ENCODE results near the gene DRAM1. TPM values are rescaled to one million over a fixed set of nuclear protein-coding genes. Genes with fewer than 3 reads are reported as not detected.

The DRAM1 gene
- total and polyA plus RNA-seq, 10 of the 15 experiments (the other 5 are each of a cell fraction or from before 2014, with no cell fraction given), result 22.4 to 91.5 (median 41.4) TPM

DNA sequence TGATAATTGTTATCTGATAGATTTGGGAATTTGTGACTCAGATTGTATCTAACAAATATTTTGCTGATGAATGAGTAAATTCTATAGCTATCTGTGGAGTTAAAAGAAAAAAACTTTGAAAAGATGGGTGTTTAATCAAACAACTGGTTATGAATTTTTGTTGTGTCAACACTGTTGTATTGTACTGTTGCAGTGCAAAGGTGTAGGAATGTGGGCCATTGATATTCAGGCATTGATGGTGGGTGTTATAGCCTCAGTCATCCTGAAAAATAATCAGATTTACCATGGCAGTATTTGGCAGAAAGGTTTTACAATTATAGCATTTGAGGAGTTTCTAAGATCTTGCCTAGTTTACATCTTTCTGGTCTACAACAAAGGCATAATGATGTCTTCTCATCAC, 15.4 kb downstream of the DRAM1 start (continued):
- TF ChIP-seq, protein P1, sequence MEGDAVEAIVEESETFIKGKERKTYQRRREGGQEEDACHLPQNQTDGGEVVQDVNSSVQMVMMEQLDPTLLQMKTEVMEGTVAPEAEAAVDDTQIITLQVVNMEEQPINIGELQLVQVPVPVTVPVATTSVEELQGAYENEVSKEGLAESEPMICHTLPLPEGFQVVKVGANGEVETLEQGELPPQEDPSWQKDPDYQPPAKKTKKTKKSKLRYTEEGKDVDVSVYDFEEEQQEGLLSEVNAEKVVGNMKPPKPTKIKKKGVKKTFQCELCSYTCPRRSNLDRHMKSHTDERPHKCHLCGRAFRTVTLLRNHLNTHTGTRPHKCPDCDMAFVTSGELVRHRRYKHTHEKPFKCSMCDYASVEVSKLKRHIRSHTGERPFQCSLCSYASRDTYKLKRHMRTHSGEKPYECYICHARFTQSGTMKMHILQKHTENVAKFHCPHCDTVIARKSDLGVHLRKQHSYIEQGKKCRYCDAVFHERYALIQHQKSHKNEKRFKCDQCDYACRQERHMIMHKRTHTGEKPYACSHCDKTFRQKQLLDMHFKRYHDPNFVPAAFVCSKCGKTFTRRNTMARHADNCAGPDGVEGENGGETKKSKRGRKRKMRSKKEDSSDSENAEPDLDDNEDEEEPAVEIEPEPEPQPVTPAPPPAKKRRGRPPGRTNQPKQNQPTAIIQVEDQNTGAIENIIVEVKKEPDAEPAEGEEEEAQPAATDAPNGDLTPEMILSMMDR (IDR thresholded peaks at IDR 0.05 in 2 of 3, conservative IDR thresholded peaks at IDR 0.05 in 1 of 3; ENCODE audit: control insufficient read depth in 2 of 3, extremely low read depth in 1 of 3, insufficient read depth in 1 of 3, low read depth in 3 of 3, low read length in 3 of 3), result no peak
- TF ChIP-seq BACH1 (IDR thresholded peaks at IDR 0.05; ENCODE audit: borderline replicate concordance), result no peak
- TF ChIP-seq, protein P2, sequence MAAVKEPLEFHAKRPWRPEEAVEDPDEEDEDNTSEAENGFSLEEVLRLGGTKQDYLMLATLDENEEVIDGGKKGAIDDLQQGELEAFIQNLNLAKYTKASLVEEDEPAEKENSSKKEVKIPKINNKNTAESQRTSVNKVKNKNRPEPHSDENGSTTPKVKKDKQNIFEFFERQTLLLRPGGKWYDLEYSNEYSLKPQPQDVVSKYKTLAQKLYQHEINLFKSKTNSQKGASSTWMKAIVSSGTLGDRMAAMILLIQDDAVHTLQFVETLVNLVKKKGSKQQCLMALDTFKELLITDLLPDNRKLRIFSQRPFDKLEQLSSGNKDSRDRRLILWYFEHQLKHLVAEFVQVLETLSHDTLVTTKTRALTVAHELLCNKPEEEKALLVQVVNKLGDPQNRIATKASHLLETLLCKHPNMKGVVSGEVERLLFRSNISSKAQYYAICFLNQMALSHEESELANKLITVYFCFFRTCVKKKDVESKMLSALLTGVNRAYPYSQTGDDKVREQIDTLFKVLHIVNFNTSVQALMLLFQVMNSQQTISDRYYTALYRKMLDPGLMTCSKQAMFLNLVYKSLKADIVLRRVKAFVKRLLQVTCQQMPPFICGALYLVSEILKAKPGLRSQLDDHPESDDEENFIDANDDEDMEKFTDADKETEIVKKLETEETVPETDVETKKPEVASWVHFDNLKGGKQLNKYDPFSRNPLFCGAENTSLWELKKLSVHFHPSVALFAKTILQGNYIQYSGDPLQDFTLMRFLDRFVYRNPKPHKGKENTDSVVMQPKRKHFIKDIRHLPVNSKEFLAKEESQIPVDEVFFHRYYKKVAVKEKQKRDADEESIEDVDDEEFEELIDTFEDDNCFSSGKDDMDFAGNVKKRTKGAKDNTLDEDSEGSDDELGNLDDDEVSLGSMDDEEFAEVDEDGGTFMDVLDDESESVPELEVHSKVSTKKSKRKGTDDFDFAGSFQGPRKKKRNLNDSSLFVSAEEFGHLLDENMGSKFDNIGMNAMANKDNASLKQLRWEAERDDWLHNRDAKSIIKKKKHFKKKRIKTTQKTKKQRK (IDR thresholded peaks at IDR 0.05; ENCODE audit: low read depth, low read length), result no peak

DNA sequence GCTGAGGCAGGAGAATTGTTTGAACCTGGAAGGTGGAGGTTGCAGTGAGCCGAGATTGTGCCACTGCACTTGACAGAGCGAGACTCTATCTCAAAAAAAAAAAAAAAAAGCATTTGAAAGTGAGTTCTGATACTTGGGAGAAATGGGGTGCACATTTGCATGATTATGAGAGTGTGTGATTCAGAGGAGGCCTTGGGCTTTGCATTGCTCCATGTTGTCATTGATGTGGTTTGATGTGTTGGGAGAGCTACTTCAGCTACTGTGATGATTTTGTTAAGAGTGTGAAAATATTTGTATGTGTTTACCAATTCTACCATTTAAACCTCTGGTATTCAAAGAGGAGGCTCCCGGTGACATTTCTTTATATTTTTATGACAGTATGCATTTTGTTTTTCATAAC, 24.4 kb downstream of the DRAM1 start:
- ChIA-PET SMC1A (ENCODE audit: uncharacterized antibody, unreplicated experiment) (interaction anchor here (0.6 to 1.5 kb wide), 3 partner anchors 12 to 314 kb away, joined by 3 to 4 read pairs (median 3); no protein-coding TSS in a partner anchor), POLR2A (interaction anchor here (0.7 to 1.7 kb wide), 4 partner anchors 10 to 21 kb away, joined by 3 to 6 read pairs (median 4); no protein-coding TSS in a partner anchor), CTCF (interaction anchor here (0.6 kb wide), 2 partner anchors 18 to 53 kb away, joined by 3 read pairs; no protein-coding TSS in a partner anchor), RAD21 (ENCODE audit: unreplicated experiment) (interaction anchor here (0.8 kb wide), 1 partner anchor 11 kb away, joined by 3 read pairs; no protein-coding TSS in a partner anchor)
- Histone ChIP-seq H3K27ac (ENCODE audit: control insufficient read depth, insufficient read depth) (no peak overlapping the region), H3K4me1 (ENCODE audit: control insufficient read depth, insufficient read depth, low read length) (peaks cover under 1% of the 10 kb centered on the region; the same call in 1 of the 2 replicates), H3K9me3 (replicated peaks; ENCODE audit: control insufficient read depth, insufficient read depth, low read length) (no peaks in the 10 kb centered on the region), H3K79me2 (ENCODE audit: control insufficient read depth, insufficient read depth, low read length) (no peaks in the 10 kb centered on the region; the same call in none of the 2 replicates), H3K36me3 (ENCODE audit: control insufficient read depth in 2 of 2, insufficient read depth in 2 of 2, low read length in 1 of 2) (peaks cover 5 to 24% of the 10 kb centered on the region in 2 experiments), H3K4me2 (ENCODE audit: control insufficient read depth, insufficient read depth) (no peak overlapping the region), H4K20me1 (ENCODE audit: control insufficient read depth, insufficient read depth) (no peaks in the 10 kb centered on the region), H3K27me3 (replicated peaks in 1 of 2; ENCODE audit: control insufficient read depth in 2 of 2, insufficient read depth in 2 of 2, low read length in 1 of 2) (no peaks in the 10 kb centered on the region), H2AFZ (ENCODE audit: control insufficient read depth, low read depth, low read length) (no peak overlapping the region), H3K9ac (ENCODE audit: control insufficient read depth, insufficient read depth, low read length) (no peak overlapping the region), H3K4me3 (no peak overlapping the region)
- DNase-seq (ENCODE audit: low read depth, low spot score) (no peak), ATAC-seq (no peak), FAIRE-seq (no peak)
- whole genome bisulfite sequencing (ENCODE audit: insufficient coverage, insufficient replicate concordance, low lambda C conversion rate, missing lambda C conversion rate), result 71% methylated on average over 2 of the region's 3 CpGs
- in situ Hi-C loops (cut with MboI), result no loop called here
- no TSS peak for BruUV-seq (replicated peaks)
- intact Hi-C loops (cut with micrococcal nuclease; ENCODE audit: unreplicated experiment), result no loop called here
- TF ChIP-seq ZNF384 (IDR thresholded peaks at IDR 0.05; ENCODE audit: borderline replicate concordance, low read depth, low read length), result no peak
- TF ChIP-seq NR2C2 (IDR thresholded peaks at IDR 0.05; ENCODE audit: borderline replicate concordance, control insufficient read depth, insufficient read length, low read depth), result no peak
- TF ChIP-seq WRNIP1 (IDR thresholded peaks at IDR 0.05; ENCODE audit: borderline replicate concordance, low read depth, low read length), result no peak
- TF ChIP-seq, protein P3, sequence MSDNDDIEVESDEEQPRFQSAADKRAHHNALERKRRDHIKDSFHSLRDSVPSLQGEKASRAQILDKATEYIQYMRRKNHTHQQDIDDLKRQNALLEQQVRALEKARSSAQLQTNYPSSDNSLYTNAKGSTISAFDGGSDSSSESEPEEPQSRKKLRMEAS (IDR thresholded peaks at IDR 0.05; ENCODE audit: low read depth, low read length), result no peak
- TF ChIP-seq POU2F2 (IDR thresholded peaks at IDR 0.05; ENCODE audit: borderline replicate concordance, low read depth, low read length), result no peak
- TF ChIP-seq ASH2L (IDR thresholded peaks at IDR 0.05; ENCODE audit: borderline replicate concordance, low read depth), result no peak
- TF ChIP-seq RELA (IDR thresholded peaks at IDR 0.05; ENCODE audit: borderline replicate concordance, partially characterized antibody), result no peak
- TF ChIP-seq, protein P4, sequence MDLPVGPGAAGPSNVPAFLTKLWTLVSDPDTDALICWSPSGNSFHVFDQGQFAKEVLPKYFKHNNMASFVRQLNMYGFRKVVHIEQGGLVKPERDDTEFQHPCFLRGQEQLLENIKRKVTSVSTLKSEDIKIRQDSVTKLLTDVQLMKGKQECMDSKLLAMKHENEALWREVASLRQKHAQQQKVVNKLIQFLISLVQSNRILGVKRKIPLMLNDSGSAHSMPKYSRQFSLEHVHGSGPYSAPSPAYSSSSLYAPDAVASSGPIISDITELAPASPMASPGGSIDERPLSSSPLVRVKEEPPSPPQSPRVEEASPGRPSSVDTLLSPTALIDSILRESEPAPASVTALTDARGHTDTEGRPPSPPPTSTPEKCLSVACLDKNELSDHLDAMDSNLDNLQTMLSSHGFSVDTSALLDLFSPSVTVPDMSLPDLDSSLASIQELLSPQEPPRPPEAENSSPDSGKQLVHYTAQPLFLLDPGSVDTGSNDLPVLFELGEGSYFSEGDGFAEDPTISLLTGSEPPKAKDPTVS (IDR thresholded peaks at IDR 0.05; ENCODE audit: low read depth, low read length), result no peak
- TF ChIP-seq CEBPB (IDR thresholded peaks at IDR 0.05; ENCODE audit: borderline replicate concordance in 1 of 2, low read depth in 2 of 2, low read length in 2 of 2), result no peak
- TF ChIP-seq CREM (IDR thresholded peaks at IDR 0.05; ENCODE audit: low read depth), result no peak
